OCI-LY1 (cell line): ENCODE measurements around the gene RYR3.

Experiments used
- H2AFZ ChIP-seq: fragments of 200-600 bp; sonication (generic), shearing (Covaris generic); 2 replicates; pipeline ENCODE4 v1.6.0; 2014; ENCODE audit warnings: antibody characterized with exemption, mild to moderate bottlenecking, low read length
- H3F3A ChIP-seq: fragments of 200-600 bp; sonication (generic), shearing (Covaris generic); 2 replicates; pipeline ENCODE4 v1.6.0; 2014; ENCODE audit warnings: mild to moderate bottlenecking, antibody characterized with exemption, low read length, moderate library complexity; ENCODE audit not compliant: insufficient read depth
- H3K27ac ChIP-seq: fragments of 200-600 bp; sonication (generic); 2 replicates; pipeline ENCODE4 v1.5.1; 2014; ENCODE audit warnings: low read length, mixed run types, mild to moderate bottlenecking, low read depth; ENCODE audit not compliant: poor library complexity, severe bottlenecking
- H3K27me3 ChIP-seq: fragments of 200-600 bp; sonication (generic); 2 replicates; pipeline ENCODE4 v1.6.0; 2014; ENCODE audit warnings: antibody characterized with exemption, mild to moderate bottlenecking, low read length, moderate library complexity; ENCODE audit not compliant: insufficient read depth
- H3K36me3 ChIP-seq: fragments of 200-600 bp; sonication (generic); 2 replicates; pipeline ENCODE4 v1.6.1; 2014; ENCODE audit warnings: mild to moderate bottlenecking, antibody characterized with exemption, low read length, moderate library complexity, mixed read lengths; ENCODE audit not compliant: insufficient read depth
- H3K4me1 ChIP-seq: fragments of 200-600 bp; sonication (generic); 2 replicates; pipeline ENCODE4 v1.5.1; 2014; ENCODE audit warnings: mild to moderate bottlenecking, low read length, moderate library complexity; ENCODE audit not compliant: insufficient read depth, severe bottlenecking
- H3K4me2 ChIP-seq: fragments of 200-600 bp; sonication (generic), shearing (Covaris generic); 2 replicates; pipeline ENCODE4 v1.6.1; 2014; ENCODE audit warnings: low read length
- H3K4me3 ChIP-seq: fragments of 200-600 bp; sonication (generic); 2 replicates; pipeline ENCODE4 v1.5.1; 2014; ENCODE audit warnings: low read length, low read depth, mild to moderate bottlenecking, mixed read lengths; ENCODE audit not compliant: poor library complexity, severe bottlenecking
- H3K79me2 ChIP-seq: fragments of 200-600 bp; shearing (Covaris generic); 2 replicates; pipeline ENCODE4 v1.6.1; 2016; ENCODE audit warnings: mixed run types, low read length, mixed read lengths; ENCODE audit not compliant: insufficient read depth
- H3K9ac ChIP-seq: fragments of 200-600 bp; sonication (generic), shearing (Covaris generic); 2 replicates; pipeline ENCODE4 v1.6.1; 2014; ENCODE audit warnings: mild to moderate bottlenecking, low read length, mixed read lengths
- H3K9me2 ChIP-seq: fragments of 200-600 bp; sonication (generic), shearing (Covaris generic); 2 replicates; pipeline ENCODE4 v1.6.1; 2014; ENCODE audit warnings: low read depth, mild to moderate bottlenecking, low read length, mixed read lengths
- H3K9me3 ChIP-seq: fragments of 200-600 bp; shearing (Covaris generic); 2 replicates; pipeline ENCODE4 v1.6.1; 2014; ENCODE audit warnings: low read length, mixed read lengths
- H4K20me1 ChIP-seq: fragments of 200-600 bp; sonication (generic), shearing (Covaris generic); 2 replicates; pipeline ENCODE4 v1.6.0; 2016; ENCODE audit warnings: mild to moderate bottlenecking, low read length; ENCODE audit not compliant: insufficient read depth
- CTCF ChIP-seq: fragments of 200-600 bp; sonication (generic), shearing (Covaris generic); IDR thresholded peaks from 2 replicates; pipeline ENCODE4 v1.5.1; 2017; ENCODE audit warnings: mild to moderate bottlenecking, antibody characterized with exemption, low read length, moderate library complexity, mixed read lengths
- EZH2 ChIP-seq: fragments of 200-600 bp; sonication (generic), shearing (Covaris generic); IDR thresholded peaks from 2 replicates; pipeline ENCODE4 v1.8.0; 2017; ENCODE audit warnings: borderline replicate concordance, mixed run types, mild to moderate bottlenecking, antibody characterized with exemption, low read length, moderate library complexity, mixed read lengths

Gene RYR3

GRCh38 chr15:33722005-33722672, 411.4 kb downstream of the RYR3 start:
- no peak overlapping the region for H2AFZ ChIP-seq
- H3K4me1 ChIP-seq: no peaks in the 10 kb centered on the region
- no peaks in the 10 kb centered on the region for H3K79me2 ChIP-seq
- no peaks in the 10 kb centered on the region for H3F3A ChIP-seq
- H3K4me2 ChIP-seq: no peak overlapping the region
- no peaks in the 10 kb centered on the region for H4K20me1 ChIP-seq
- no peak overlapping the region for H3K9ac ChIP-seq
- H3K9me3 ChIP-seq: no peaks in the 10 kb centered on the region
- TF ChIP-seq CTCF (no peak), EZH2 (no peak)
- H3K36me3 ChIP-seq: no peaks in the 10 kb centered on the region
- no peaks in the 10 kb centered on the region for H3K27me3 ChIP-seq
- H3K4me3 ChIP-seq: no peak overlapping the region
- no peak overlapping the region for H3K27ac ChIP-seq
- no peaks in the 10 kb centered on the region for H3K9me2 ChIP-seq

GRCh38 chr15:33722673-33723015, 411.9 kb downstream of the RYR3 start:
- Histone ChIP-seq H3K4me3 (no peak overlapping the region), H3K9me3 (no peaks in the 10 kb centered on the region), H3K4me1 (no peaks in the 10 kb centered on the region), H3K9ac (no peak overlapping the region), H3K9me2 (no peaks in the 10 kb centered on the region), H3K4me2 (no peak overlapping the region), H3K79me2 (no peaks in the 10 kb centered on the region), H3K27me3 (no peaks in the 10 kb centered on the region), H3K27ac (no peak overlapping the region), H4K20me1 (no peaks in the 10 kb centered on the region), H2AFZ (no peak overlapping the region), H3F3A (no peaks in the 10 kb centered on the region), H3K36me3 (no peaks in the 10 kb centered on the region)
- TF ChIP-seq EZH2: no peak
- TF ChIP-seq CTCF: no peak

GRCh38 chr15:33724321-33725036, 413.7 kb downstream of the RYR3 start:
- no peaks in the 10 kb centered on the region for H3K36me3 ChIP-seq
- no peak overlapping the region for H3K4me3 ChIP-seq
- H4K20me1 ChIP-seq: no peaks in the 10 kb centered on the region
- H3K27me3 ChIP-seq: no peaks in the 10 kb centered on the region
- H3K27ac ChIP-seq: no peak overlapping the region
- no peak overlapping the region for H3K4me2 ChIP-seq
- TF ChIP-seq EZH2: no peak
- TF ChIP-seq CTCF: no peak
- no peaks in the 10 kb centered on the region for H3K4me1 ChIP-seq
- no peak overlapping the region for H3K9ac ChIP-seq
- H2AFZ ChIP-seq: no peak overlapping the region
- H3F3A ChIP-seq: no peaks in the 10 kb centered on the region
- no peaks in the 10 kb centered on the region for H3K9me2 ChIP-seq
- H3K9me3 ChIP-seq: no peaks in the 10 kb centered on the region
- H3K79me2 ChIP-seq: no peaks in the 10 kb centered on the region
